Measurements from ENCODE around the gene PAQR6.
A peak's percentile ranks its signal among the peaks of the same experiment; 100 is the strongest.

The PAQR6 gene

DNA sequence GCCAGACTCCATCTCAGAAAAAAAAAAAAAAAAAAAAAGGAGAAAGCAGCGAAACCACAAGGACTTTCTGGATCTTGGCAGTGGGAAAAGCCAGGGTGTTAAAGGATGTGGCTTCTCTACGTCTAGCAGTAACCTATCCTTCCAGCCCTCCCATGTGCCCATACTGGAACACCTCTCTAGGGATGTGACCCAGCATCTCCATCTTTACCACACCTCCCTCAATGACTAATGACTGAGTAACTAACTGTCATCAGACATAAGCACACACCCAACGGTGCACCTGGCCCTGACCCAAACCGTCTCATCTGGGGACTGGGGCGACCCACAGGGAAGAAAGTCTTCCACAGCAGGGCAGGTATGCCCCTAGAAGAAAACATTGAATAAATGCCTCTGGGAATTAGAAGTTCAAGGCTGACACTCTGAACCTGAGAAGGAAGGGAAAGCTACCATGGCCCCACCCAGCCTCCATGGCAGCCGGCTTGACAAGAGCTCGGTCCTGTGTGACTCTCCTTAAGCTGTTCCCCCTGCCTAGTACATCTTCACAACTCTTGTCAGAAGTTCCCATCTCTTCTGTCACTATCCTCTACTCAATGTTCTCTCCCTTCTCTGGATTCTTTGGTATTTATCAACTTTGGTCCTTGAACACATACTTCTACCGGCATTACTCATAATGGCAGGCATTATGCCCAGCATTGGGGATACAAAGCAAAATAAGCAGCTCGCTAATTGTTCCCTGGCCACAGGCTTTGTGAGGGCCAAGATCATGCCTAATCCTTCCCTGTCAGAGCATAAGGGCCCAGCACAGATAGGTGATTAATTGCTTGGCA lies 14.8 kb upstream of the PAQR6 start:
- DNase-seq (ENCODE audit: low spot score) = peak; percentile 78

DNA sequence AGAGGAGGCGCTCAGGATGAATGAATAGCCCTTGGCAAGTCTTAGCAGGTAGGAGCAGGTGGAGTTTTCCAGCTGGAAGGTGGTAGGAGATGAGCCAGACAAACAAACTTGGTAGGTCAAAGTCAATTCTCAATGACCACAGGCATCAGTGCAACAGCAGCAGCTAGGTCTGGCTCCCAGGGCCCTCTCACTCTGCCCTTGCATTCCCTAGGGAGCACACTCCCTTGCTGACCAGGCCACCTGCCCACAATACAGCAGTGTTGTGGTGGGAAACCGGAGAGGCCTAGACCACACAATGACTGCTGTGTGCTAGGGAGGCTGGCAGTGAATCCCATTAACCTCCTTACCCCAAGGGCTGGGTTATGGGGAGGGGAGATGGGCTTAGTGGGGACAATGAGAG lies 13.0 kb upstream of the PAQR6 start:
- no peak for DNase-seq (ENCODE audit: low spot score)

DNA sequence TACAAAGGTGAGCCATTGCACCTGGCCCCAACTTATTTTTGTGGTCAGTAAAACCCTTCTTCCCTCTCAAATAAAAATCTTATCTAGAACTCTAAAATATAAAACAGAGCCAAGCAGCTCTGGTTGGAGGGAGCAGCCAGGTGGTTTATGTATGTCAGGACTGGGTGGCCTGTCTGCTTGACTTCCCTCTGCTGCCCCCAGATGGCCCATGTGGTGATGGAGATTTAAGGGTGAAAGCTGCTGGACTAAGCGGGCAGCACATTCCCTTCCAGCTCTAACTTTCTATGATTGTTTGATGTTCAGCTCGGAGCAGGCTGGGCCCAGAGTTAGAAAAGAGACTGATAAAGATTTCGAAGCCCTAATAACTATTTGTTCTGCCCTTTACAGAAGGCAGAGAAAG lies 11.9 kb upstream of the PAQR6 start:
- DNase-seq (ENCODE audit: low spot score) = no peak

DNA sequence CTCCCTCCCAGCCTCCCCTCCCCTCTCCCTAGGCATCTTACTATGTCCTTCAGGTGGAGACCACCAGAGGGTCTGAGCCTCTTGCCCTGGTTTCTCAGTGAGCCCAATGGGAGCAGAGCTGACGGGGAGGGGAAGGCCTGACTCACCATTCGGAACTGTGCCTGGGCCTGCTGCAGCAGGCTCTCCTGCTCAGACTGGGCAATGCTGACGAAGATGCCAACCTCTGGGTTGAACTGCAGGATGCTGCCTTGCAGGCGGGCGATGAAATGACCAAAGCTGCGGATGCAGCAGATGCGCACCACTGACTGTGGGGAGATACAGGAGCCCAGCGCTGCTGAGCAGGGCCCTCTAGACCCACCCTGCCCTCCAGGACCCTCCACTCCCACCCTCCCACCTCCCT lies 11.0 kb upstream of the PAQR6 start:
- no peak for DNase-seq (ENCODE audit: low spot score)

DNA sequence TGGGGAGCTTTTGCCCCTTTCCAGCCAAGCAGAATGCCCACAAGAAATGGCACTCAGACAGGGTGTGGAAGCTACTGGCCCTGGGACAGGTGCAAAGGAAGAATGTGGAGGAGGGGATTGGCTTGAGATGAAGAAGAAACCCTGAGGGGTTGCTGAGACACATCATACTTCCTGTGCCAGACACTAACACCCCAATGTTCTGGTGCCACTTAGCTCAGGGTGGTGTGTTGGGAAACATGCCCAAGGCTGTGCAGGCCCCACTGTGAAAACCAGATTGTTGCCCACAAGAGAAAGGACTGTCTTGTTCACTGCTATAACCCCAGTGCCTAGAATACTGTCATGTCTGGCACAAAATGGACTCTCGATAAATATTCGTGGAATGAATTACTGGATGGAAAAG lies 9.9 kb upstream of the PAQR6 start:
- no peak for DNase-seq (ENCODE audit: low spot score)

DNA sequence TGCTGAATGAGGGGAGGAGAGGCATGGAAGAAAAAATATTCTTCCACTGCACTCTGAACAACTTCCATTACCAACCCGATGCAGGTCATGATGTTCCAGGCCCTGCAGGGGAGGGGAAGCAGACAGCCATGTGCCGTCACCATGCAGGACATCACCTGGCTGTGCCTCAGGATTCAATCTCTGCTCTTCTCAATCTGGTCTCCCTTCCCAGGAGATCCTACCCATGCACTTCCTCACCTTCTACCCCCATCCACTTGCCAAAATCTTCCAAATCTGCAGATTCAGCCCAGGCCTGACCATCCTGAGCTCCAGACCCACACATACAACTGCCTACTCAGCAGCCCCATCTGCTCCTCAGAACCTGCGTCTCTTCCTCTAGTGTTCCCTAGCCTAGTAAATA lies 5.8 kb upstream of the PAQR6 start:
- no peak for DNase-seq (ENCODE audit: low spot score)

DNA sequence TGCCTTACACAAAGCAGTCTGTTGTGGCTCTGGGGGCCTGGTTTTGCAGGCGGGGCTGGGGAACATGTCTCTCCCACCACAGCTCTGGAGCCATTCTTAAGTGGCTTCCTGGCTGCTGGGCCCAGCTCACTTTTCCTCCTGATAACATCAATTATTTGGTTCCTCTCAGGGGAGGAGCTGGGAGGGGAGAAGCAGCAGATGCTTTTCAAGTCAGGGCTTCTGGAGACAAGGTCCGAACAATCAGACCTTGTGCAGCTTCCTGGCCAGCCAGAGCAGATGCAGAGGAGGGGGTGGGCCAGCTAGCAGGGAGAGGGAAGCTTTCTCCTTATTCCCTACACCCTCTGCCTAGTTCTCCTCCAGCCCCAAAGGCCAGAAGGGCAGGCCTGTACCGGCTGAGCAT lies 3.7 kb upstream of the PAQR6 start:
- DNase-seq (ENCODE audit: low spot score) = no peak

DNA sequence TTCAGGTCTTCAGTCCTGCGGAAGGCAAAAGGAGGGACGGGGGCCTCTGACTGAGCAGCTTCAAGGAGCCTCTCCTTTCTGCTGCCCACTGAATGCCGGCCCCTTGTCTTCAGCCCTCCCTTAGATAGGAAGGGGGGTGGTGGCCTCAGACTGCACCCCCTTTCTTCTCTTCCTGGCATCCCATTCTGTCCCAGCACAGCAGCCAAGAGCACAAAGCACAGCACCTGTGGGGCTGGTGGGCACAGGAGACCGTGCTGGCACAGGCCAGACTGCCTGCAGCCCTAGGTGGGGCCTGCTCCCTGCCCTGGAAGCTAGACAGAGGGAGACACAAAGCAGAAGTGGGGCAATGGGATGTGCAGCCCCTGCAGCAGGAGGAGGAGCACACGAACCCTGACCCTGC lies 1.7 kb upstream of the PAQR6 start:
- DNase-seq (ENCODE audit: low spot score) = no peak

DNA sequence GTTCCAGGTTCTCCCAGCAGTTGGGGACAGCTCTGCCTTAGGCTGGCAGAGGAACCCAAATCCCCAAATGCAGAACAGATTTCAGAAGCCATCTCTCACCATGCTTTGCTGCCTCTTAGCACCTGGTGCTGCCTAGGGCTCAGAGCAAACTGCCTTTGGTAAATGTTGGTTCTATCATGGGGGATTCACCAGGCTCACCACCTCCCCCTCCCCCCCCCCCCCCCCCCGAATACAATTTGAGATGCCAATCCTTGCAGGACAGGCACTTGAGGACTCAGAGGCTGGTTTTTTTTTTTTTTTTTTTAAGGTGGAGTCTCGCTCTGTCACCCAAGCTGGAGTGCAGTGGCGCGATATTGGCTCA lies 447 bp upstream of the PAQR6 start:
- DNase-seq (ENCODE audit: low spot score) = no peak

DNA sequence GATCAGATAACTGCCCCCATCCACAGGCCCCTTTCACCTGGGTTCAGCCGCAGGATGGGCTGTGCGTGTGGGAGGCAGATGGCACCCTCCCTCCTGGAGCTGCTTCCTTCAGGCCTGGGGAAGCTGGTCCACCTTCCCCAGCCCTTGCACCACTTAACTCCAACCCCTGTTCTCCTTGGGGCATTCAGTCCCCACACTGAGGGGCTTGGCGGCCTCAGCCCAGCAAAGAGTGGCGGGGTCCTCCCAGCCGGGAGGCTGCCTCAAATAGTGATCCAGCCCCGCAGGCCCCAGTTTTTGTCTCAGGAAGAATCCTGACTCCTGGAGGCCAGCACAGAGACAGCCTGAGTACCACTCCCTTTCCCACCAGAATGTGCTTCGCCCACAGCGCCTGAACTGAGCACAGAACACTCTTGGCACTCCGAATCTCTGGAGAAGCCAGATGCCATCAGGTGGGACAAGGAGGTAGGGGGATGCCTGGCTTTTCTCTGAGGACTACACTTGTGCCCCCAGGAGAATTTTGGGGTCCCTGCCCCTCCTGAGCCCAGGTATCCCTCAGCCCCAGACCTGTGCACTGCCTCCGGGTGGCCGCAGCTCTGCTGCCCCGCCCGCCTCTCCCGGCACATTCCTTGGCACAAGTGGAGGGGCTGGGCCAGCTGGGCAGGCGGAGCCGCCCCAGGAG lies 936 bp downstream of the PAQR6 start:
- DNase-seq (ENCODE audit: low spot score) = no peak

DNA sequence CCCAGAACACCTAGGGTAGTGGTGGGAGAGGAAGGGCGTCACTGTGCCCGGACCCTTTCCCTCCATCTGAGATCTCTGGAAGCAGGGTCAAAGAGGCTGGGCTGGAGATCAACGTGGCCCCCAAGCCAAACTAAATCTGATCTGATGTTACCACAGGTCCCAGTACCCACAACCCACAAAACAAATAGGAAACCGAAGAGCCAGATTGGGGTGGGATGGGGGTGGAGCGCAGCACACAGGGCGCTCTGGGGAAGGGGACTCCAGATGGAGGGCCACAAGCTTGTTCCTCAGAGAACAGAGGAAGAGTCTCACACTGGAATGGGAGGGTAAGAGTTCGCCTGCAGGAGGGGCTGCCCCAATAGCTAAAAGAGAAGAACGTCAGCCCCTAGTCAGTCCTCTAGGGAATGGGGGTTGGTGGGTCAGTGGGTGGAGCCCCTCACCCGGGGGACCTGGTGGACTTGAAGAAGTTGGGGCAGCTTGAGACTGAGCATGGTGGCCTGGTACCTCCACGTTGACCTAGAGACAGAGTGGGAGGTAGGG lies 1.5 kb downstream of the PAQR6 start:
- DNase-seq (ENCODE audit: low spot score) = no peak

DNA sequence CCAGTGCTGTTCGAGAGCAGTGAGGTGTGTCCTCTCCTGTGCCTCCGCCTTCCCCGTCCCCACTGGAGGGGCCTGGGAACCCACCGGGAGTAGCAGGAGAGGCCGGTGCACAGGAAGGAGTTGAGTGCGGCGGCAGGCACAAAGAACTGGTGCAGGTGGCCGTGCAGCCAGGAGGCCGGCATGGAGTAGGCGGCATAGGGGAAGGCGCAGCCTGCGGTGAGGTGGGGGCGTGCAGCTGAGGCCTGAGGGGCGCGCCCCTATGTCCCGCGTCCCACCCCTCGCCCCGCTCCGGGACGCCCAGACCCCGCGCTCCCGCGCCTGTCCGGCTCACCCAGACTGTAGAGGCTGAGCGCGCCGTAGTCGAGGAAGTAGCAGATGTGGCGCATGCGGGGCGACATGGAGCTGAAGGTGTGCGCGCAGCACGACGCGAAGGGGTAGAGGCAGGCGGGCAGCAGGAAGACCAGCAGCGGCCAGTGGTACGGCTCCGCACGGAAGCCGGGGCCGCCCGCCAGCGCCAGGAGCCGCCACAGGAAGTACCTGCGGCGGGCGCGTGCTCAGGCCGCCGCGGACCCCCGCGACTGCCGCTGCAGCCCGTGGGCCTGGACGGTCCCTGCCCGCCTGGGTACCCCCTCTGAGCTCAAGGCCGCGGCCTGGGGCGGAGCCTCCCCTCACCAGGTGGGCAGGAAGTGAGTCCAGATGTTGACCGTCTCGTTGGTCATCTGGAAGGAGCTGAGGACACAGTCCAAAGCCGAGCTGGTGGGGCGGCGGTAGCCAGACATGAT lies 2.2 kb downstream of the PAQR6 start:
- DNase-seq (ENCODE audit: low spot score) = peak; percentile 51

DNA sequence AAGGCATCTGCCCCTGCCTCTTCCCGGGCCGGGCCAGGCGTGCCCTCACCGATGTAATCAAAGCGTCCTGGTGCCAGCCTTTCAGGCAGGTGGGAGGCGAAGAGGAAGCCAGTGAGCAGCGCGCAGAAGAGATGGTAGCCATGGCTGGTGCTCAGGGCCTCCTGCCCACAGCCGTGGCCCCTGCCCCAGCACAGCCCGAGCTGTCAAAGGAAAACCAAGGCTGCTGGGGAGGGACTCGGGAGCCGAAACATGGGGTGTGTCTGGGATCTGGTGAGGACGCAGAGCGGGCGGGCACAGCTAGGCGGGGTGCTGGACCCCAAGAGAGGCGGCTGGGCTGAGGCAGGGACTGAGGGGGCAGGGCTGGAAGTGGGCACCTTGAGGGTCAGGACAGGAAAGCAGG lies 3.1 kb downstream of the PAQR6 start:
- DNase-seq (ENCODE audit: low spot score) = no peak

DNA sequence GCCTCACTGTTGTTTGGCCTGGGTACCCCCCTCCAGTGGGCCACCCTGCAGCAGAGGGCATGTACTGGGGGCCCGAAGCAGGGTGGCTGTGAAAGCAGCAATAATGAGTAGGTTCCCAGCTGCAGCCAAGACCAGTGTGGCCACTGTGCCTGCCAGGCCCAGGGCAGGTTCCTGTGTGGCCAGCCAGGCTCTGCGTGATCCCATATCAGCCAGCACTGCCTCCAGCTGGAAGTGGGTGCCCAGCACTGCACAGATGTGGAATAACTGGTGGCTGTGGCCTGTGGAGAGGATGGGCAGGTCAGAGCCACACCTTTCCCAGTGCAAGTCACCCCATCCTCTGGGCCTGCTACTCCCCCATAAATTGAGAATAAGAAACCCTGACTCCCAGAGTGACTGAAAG lies 3.7 kb downstream of the PAQR6 start:
- no peak for DNase-seq (ENCODE audit: low spot score)

DNA sequence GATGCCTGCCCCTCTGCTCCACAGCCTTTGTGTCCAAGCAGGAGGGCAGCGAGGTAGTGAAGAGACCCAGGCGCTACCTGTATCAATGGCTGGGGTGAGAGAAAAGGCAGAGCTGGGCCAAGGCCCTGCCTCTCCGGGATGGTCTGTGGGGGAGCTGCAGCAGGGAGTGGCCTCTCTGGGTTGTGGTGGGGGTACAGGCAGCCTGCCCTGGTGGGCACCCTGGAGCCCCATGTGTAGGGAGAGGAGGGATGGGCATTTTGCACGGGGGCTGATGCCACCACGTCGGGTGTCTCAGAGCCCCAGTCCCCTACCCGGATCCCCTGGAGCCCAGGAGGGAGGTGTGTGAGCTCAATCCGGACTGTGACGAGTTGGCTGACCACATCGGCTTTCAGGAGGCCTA lies 5.1 kb downstream of the PAQR6 start:
- no peak for DNase-seq (ENCODE audit: low spot score)

DNA sequence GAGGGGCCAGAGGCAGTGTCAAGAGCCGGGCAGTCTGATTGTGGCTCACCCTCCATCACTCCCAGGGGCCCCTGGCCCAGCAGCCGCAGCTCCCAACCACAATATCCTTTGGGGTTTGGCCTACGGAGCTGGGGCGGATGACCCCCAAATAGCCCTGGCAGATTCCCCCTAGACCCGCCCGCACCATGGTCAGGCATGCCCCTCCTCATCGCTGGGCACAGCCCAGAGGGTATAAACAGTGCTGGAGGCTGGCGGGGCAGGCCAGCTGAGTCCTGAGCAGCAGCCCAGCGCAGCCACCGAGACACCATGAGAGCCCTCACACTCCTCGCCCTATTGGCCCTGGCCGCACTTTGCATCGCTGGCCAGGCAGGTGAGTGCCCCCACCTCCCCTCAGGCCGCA lies 5.9 kb downstream of the PAQR6 start, which contains the start of gene BGLAP:
BGLAP (plus strand) TSS at position 259 of the 400 bp plus-strand sequence; CDS start at position 307, 48 bp downstream.
- no peak for DNase-seq (ENCODE audit: low spot score)

DNA sequence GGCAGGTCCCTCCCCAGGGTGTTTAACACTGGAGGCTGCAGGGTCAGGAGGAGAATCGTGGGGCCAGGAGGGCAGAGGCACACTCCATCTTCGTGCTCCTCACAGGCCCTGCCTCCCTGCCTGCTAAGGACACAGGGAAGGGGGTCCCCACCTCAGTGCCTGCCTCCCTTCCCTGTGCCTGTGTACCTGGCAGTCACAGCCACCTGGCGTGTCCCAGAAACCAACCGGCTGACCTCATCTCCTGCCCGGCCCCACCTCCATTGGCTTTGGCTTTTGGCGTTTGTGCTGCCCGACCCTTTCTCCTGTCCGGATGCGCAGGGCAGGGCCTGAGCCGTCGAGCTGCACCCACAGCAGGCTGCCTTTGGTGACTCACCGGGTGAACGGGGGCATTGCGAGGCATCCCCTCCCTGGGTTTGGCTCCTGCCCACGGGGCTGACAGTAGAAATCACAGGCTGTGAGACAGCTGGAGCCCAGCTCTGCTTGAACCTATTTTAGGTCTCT lies 6.5 kb downstream of the PAQR6 start:
- DNase-seq (ENCODE audit: low spot score) = no peak

DNA sequence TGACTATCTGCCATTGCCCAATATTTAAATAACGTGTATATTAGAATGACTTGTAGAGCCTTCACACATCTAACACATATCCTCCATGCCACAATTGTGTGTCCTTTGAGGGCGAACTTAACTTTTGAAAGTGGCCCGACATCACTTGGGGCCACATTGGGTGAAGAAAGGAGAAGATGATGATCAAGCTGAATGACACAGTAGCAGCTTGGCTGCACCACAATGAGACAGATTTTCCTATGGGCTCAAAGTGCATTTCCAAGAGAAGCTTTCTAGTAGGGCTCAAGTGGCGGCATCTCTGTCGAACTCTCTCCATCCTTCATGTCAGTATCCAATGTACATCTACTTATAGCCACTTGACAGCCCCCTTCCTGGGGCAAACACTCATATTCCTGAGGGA lies 9.6 kb downstream of the PAQR6 start:
- DNase-seq (ENCODE audit: low spot score) = no peak

DNA sequence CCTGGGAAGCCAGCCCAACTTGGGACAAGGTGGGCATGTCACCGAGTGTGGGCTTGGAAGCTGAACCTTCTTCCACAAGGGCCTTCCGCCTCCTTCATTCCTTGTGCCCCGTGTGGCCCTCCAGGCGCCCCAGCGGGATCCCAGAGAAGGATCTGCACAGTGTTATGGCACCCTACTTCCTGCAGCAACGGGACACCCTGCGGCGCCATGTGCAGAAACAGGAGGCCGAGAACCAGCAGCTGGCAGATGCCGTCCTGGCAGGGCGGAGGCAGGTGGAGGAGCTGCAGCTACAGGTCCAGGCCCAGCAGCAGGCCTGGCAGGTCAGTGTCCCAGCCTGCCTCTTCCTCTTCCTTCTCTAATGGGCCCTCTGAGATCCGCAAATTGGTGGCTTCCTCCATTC lies 11.7 kb downstream of the PAQR6 start:
- no peak for DNase-seq (ENCODE audit: low spot score)

DNA sequence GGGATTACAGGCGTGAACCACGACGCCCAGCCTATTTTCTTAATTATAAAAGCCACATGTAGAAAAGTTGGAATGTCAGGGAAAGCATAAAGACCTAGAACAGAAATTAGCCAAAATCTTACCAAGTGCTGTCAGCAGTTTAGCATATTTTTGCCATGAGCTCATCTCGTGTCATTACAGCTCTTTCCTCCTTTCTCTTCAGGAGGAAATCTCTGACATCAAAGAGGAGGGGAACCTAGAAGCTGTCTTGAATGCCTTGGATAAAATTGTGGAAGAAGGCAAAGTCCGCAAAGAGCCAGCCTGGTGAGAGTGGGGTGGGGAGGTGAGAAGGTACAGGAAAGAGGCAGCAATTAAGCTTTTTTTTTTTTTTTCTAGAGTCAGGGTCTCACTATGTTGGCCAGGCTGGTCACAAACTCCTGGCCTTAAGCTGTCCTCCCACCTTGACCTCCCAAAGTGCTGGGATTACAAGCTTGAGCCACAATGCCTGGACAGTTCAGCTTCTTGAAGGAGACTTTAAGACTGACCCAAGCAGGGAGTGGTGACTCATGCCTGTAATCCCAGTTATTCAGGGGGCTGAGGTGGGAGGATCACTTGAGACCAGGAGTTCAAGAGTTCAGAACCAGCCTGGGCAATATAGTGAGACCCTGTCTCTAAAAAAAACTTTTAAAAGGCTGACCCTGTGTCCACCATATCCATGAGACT lies 14.3 kb downstream of the PAQR6 start:
- DNase-seq (ENCODE audit: low spot score) = peak; percentile 84

DNA sequence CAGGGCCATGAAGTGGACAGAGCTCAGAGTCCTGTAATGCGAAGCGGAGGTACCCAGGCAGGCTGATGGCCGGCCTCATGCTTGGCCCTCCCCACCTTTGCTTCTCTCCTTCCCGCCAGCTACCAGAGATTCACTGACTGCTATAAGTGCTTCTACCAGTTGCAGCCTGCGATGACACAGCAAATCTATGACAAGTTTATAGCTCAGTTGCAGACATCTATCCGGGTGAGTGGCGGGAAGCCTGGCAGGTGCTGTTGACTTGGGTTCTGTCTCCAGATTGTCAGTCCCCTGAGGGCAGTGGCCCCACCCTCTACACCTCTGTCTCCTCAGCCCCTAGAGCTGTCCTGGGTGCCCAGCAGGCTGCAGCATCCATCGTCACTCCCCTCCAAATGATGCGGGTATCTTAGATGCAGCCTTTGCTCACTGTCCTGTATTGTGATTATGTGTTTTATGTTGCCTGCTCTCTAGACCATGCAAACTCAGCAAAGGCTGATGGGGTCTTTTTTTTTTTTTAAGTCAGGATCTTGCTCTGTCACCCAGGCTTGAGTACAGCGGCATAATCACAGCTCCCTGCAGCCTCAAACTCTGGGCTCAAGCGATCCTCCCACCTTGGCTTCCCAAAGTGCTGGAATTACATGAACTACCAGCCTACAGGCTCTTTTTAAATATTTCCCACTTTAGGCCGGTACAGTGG lies 15.5 kb downstream of the PAQR6 start:
- DNase-seq (ENCODE audit: low spot score) = no peak
